H9 (cell line): ENCODE measurements around the gene BTLA. TPM values are rescaled to one million over a fixed set of nuclear protein-coding genes. Genes with fewer than 3 reads are reported as not detected.

Experiments used
- DNase-seq: peaks from one replicate; pipeline ENCODE4 v3.0.0-alpha.2; 2017
- H2AFZ ChIP-seq: one replicate; pipeline ENCODE4 v1.6.1; 2013; ENCODE audit warnings: mild to moderate bottlenecking, low read length, control low read depth, moderate library complexity
- H2AK5ac ChIP-seq: 2 replicates; pipeline ENCODE4 v1.6.1; 2013; ENCODE audit warnings: low read length, control low read depth, mixed read lengths; ENCODE audit not compliant: insufficient read length
- H2BK120ac ChIP-seq: one replicate; pipeline ENCODE4 v1.6.1; 2013; ENCODE audit warnings: low read depth, mild to moderate bottlenecking, low read length, control low read depth, inconsistent platforms; ENCODE audit not compliant: poor library complexity, severe bottlenecking
- H2BK12ac ChIP-seq: 2 replicates; pipeline ENCODE4 v1.6.1; 2013; ENCODE audit warnings: low read length, control low read depth, mixed read lengths, low read depth; ENCODE audit not compliant: insufficient read length
- H2BK15ac ChIP-seq: 2 replicates; pipeline ENCODE4 v1.6.1; 2013; ENCODE audit warnings: low read depth, low read length, control low read depth
- H2BK20ac ChIP-seq: one replicate; pipeline ENCODE4 v1.6.1; 2013; ENCODE audit warnings: low read depth, mild to moderate bottlenecking, low read length, control low read depth, inconsistent platforms; ENCODE audit not compliant: poor library complexity, severe bottlenecking
- H2BK5ac ChIP-seq: 2 replicates; pipeline ENCODE4 v1.6.1; 2013; ENCODE audit warnings: low read length, control low read depth, mixed read lengths; ENCODE audit not compliant: insufficient read length
- H3K14ac ChIP-seq: 2 replicates; pipeline ENCODE4 v1.6.1; 2013; ENCODE audit warnings: low read length, control low read depth; ENCODE audit not compliant: insufficient read depth
- H3K18ac ChIP-seq: 2 replicates; pipeline ENCODE4 v1.6.1; 2013; ENCODE audit warnings: low read depth, mild to moderate bottlenecking, mixed read lengths, low read length, control low read depth; ENCODE audit not compliant: insufficient read length
- H3K23ac ChIP-seq: 2 replicates; pipeline ENCODE4 v1.6.1; 2013; ENCODE audit warnings: low read length, control low read depth, mixed read lengths, low read depth; ENCODE audit not compliant: insufficient read length
- H3K23me2 ChIP-seq: 2 replicates; pipeline ENCODE4 v1.6.1; 2013; ENCODE audit warnings: low read depth, mild to moderate bottlenecking, mixed read lengths, low read length, control low read depth; ENCODE audit not compliant: insufficient read length, poor library complexity, severe bottlenecking
- H3K27ac ChIP-seq: 2 replicates; pipeline ENCODE4 v1.5.1; 2013; ENCODE audit warnings: low read length, control low read depth, mixed read lengths, low read depth; ENCODE audit not compliant: insufficient read length
- H3K27me3 ChIP-seq: 2 replicates; pipeline ENCODE4 v1.6.1; 2013; ENCODE audit warnings: low read length, control low read depth, inconsistent platforms; ENCODE audit not compliant: insufficient read depth
- H3K4ac ChIP-seq: 2 replicates; pipeline ENCODE4 v1.6.1; 2013; ENCODE audit warnings: low read depth, mild to moderate bottlenecking, control low read depth, inconsistent platforms, low read length, moderate library complexity
- H3K4me1 ChIP-seq: 2 replicates; pipeline ENCODE4 v1.6.1; 2013; ENCODE audit warnings: low read length, control low read depth, inconsistent platforms; ENCODE audit not compliant: insufficient read depth
- H3K4me2 ChIP-seq: 2 replicates; pipeline ENCODE4 v1.6.1; 2013; ENCODE audit warnings: low read length, control low read depth, mixed read lengths; ENCODE audit not compliant: insufficient read length, insufficient read depth
- H3K56ac ChIP-seq: 2 replicates; pipeline ENCODE4 v1.6.1; 2013; ENCODE audit warnings: low read depth, mild to moderate bottlenecking, mixed read lengths, low read length, control low read depth; ENCODE audit not compliant: insufficient read length
- H3K79me1 ChIP-seq: 2 replicates; pipeline ENCODE4 v1.6.1; 2013; ENCODE audit warnings: low read depth, mild to moderate bottlenecking, moderate library complexity, low read length, control low read depth, inconsistent platforms; ENCODE audit not compliant: insufficient read depth, poor library complexity, severe bottlenecking
- H3K79me2 ChIP-seq: 2 replicates; pipeline ENCODE4 v1.6.1; 2013; ENCODE audit warnings: low read length, control low read depth, inconsistent platforms; ENCODE audit not compliant: insufficient read depth
- H3K9ac ChIP-seq: 2 replicates; pipeline ENCODE4 v1.6.1; 2013; ENCODE audit warnings: low read length, control low read depth, mixed read lengths; ENCODE audit not compliant: insufficient read length; ENCODE audit errors: extremely low read depth
- H3K9me3 ChIP-seq: one replicate; pipeline ENCODE4 v1.6.1; 2013; ENCODE audit warnings: low read depth, low read length, inconsistent platforms; ENCODE audit not compliant: control insufficient read depth
- H3T11ph ChIP-seq: one replicate; pipeline ENCODE4 v1.6.1; 2013; ENCODE audit warnings: mild to moderate bottlenecking, low read length, control low read depth, inconsistent platforms
- H4K20me1 ChIP-seq: one replicate; pipeline ENCODE4 v1.6.1; 2013; ENCODE audit not compliant: control insufficient read depth, insufficient read length, insufficient read depth
- H4K5ac ChIP-seq: 2 replicates; pipeline ENCODE4 v1.6.1; 2013; ENCODE audit warnings: low read depth, mild to moderate bottlenecking, mixed read lengths, low read length, control low read depth; ENCODE audit not compliant: insufficient read length
- H4K8ac ChIP-seq: replicated peaks from 2 replicates; pipeline ENCODE4 v1.6.1; 2013; ENCODE audit warnings: low read length, control low read depth, mixed read lengths, low read depth; ENCODE audit not compliant: insufficient read length
- H4K91ac ChIP-seq: 2 replicates; pipeline ENCODE4 v1.6.1; 2013; ENCODE audit warnings: low read depth, mild to moderate bottlenecking, moderate library complexity, mixed read lengths, low read length, control low read depth; ENCODE audit not compliant: insufficient read length
- H3K27ac Mint-ChIP-seq, 3 experiments: 2 replicates in 2 of 3; 3 replicates in 1 of 3; pipeline ENCODE4 v1.8.0; 2020 to 2021; ENCODE audit warnings: mixed read lengths in 3 of 3, mild to moderate bottlenecking in 1 of 3, moderate library complexity in 1 of 3
- H3K27me3 Mint-ChIP-seq: 2 replicates; pipeline ENCODE4 v1.8.0; 2021; ENCODE audit warnings: low read depth, mild to moderate bottlenecking, moderate library complexity, mixed read lengths
- H3K36me3 Mint-ChIP-seq, 3 experiments: 2 replicates in 2 of 3; 3 replicates in 1 of 3; pipeline ENCODE4 v1.8.0; 2020 to 2021; ENCODE audit warnings: low read depth in 3 of 3, mixed read lengths in 3 of 3; ENCODE audit not compliant: insufficient read depth in 1 of 3
- H3K4me1 Mint-ChIP-seq, 2 experiments: 2 replicates each; pipeline ENCODE4 v1.8.0; 2020; ENCODE audit warnings: mixed read lengths in 2 of 2
- H3K4me3 Mint-ChIP-seq, 2 experiments: 2 replicates in 1 of 2; 3 replicates in 1 of 2; pipeline ENCODE4 v1.8.0; 2020 to 2021; ENCODE audit warnings: mild to moderate bottlenecking in 2 of 2, mixed read lengths in 2 of 2, moderate library complexity in 1 of 2
- H3K9me3 Mint-ChIP-seq, 2 experiments: 2 replicates in 1 of 2; 3 replicates in 1 of 2; pipeline ENCODE4 v1.8.0; 2020; ENCODE audit warnings: mild to moderate bottlenecking in 2 of 2, mixed read lengths in 2 of 2, moderate library complexity in 1 of 2
- CTCF ChIP-seq: fragments of 200-600 bp; sonication (generic); conservative IDR thresholded peaks from 3 replicates; pipeline ENCODE4 v1.8.0; 2021; ENCODE audit warnings: antibody characterized with exemption, mild to moderate bottlenecking
- WGBS: extraction: QIAGEN DNeasy Blood & Tissue Kit; methylation state at CpG from one replicate; pipeline ENCODE4 v1.1.7; 2013; ENCODE audit warnings: missing lambda C conversion rate, low lambda C conversion rate, mixed read lengths; ENCODE audit not compliant: insufficient read length; ENCODE audit errors: extremely low coverage; 5-methylcytosine and 5-hydroxymethylcytosine counted together
- total RNA-seq: library from RNA; stranded (reverse); gene quantifications from 2 replicates; pipeline ENCODE4 v1.2.1, GENCODE V29; 2021

BTLA gene
- total RNA-seq, 1 experiment from 2014 or later, result not detected

- H4K20me1 ChIP-seq, result no peaks in the 10 kb centered on the region
- H3K27ac ChIP-seq, result no peak overlapping the region
- H3K36me3 Mint-ChIP-seq, result no peaks in the 10 kb centered on the region
- H2AFZ ChIP-seq, result no peak overlapping the region
- no peaks in the 10 kb centered on the region for H3K79me1 ChIP-seq
- no CpG with 5 or more reads among the region's 1 CpG for WGBS
- TF ChIP-seq CTCF, result no peak
- H3K27ac Mint-ChIP-seq, result no peak overlapping the region
- no peak overlapping the region for H2BK120ac ChIP-seq
- no peak overlapping the region for H2BK20ac ChIP-seq
- H3K9me3 ChIP-seq, result no peaks in the 10 kb centered on the region
- no peaks in the 10 kb centered on the region for H3K9me3 Mint-ChIP-seq
- no peak overlapping the region for H2BK15ac ChIP-seq
- H3K14ac ChIP-seq, result no peak overlapping the region
- no peak overlapping the region for H3K18ac ChIP-seq
- H3K79me2 ChIP-seq, result no peaks in the 10 kb centered on the region
- H3K4me1 ChIP-seq, result 0 out of 2 replicates have a peak, but pooled peaks cover 3% of the 10 kb centered on the region
- no peak overlapping the region for H3K4ac ChIP-seq
- no peak overlapping the region for H3K4me3 Mint-ChIP-seq
- no peak overlapping the region for H3K56ac ChIP-seq
- no peak overlapping the region for H4K91ac ChIP-seq
- no peak overlapping the region for H4K8ac ChIP-seq
- H3K27me3 ChIP-seq, result no peaks in the 10 kb centered on the region
- peaks cover 5 to 11% of the 10 kb centered on the region in 2 experiments; a peak in 3 of 4 replicates for H3K4me1 Mint-ChIP-seq
- no peak for DNase-seq
- H3K4me2 ChIP-seq, result no peak overlapping the region
- no peaks in the 10 kb centered on the region for H3K23me2 ChIP-seq
- no peak overlapping the region for H2BK12ac ChIP-seq
- no peak overlapping the region for H3K9ac ChIP-seq
- no peak overlapping the region for H2BK5ac ChIP-seq
- no peak overlapping the region for H4K5ac ChIP-seq
- H3T11ph ChIP-seq, result no peak overlapping the region
- no peak overlapping the region for H2AK5ac ChIP-seq
- no peak overlapping the region for H3K23ac ChIP-seq
- H3K27me3 Mint-ChIP-seq, result no peaks in the 10 kb centered on the region
These were observed 22.9 kb downstream of the BTLA start for GRCh38 chr3:112476346-112476745.
